A549 (cell line): ENCODE measurements around the gene TRIM45. TPM values are rescaled to one million over a fixed set of nuclear protein-coding genes. Genes with fewer than 3 reads are reported as not detected.
"Not testable (repeated sequence)": the region's sequence is repeated elsewhere in the genome, so short reads cannot be mapped to it uniquely, and the experiment has no call there.

Source experiments
- ATAC-seq, 2 experiments: fragments of 200-7000 bp in 1 of 2; fragments of >200 bp in 1 of 2; cut with Nextera tagmentation in 1 of 2; cut with Tn5 transposase in 1 of 2; 3 replicates each; pipeline versions ENCODE4 v1.8.0 to v1.9.1; 2018 to 2020; ENCODE audit warnings: mild to moderate bottlenecking in 1 of 2, moderate library complexity in 1 of 2
- CTCF ChIA-PET: fragments of 300-600 bp; sonication (Branson Sonifier 250); formaldehyde crosslinking; extraction: SDS; loops from one replicate; lab custom pipeline; 2021; ENCODE audit warnings: antibody characterized with exemption, inconsistent platforms; lab: Yijun Ruan, JAX
- POLR2A ChIA-PET: fragments of 350-600 bp; formaldehyde crosslinking; extraction: SDS; loops from one replicate; lab custom pipeline; 2021; ENCODE audit warnings: antibody characterized with exemption, inconsistent platforms; lab: Yijun Ruan, JAX
- DNase-seq, 2 experiments: peaks; one replicate each; pipeline versions ENCODE4 v3.0.0 to v3.0.0-alpha.2; 2011 to 2016; ENCODE audit warnings: low read depth in 1 of 2, low spot score in 1 of 2
- FAIRE-seq: peaks from 2 replicates; lab custom pipeline; 2011; peaks lifted over from hg19 to GRCh38; lab: Jason Lieb, UNC
- H3K27ac ChIP-seq, 2 experiments: fragments of >200 bp; sonication (Bioruptor Twin); formaldehyde crosslinking; 3 replicates each; pipeline ENCODE4 v1.5.1; 2016 to 2017
- H3K4me1 ChIP-seq: fragments of >200 bp; sonication (Bioruptor Twin); formaldehyde crosslinking; 3 replicates; pipeline ENCODE4 v1.6.1; 2016
- H3K4me2 ChIP-seq: fragments of >200 bp; sonication (Bioruptor Twin); formaldehyde crosslinking; 3 replicates; pipeline ENCODE4 v1.6.1; 2016
- H3K4me3 ChIP-seq: fragments of >200 bp; sonication (Bioruptor Twin); formaldehyde crosslinking; 3 replicates; pipeline ENCODE4 v1.5.1; 2016
- H3K9me3 ChIP-seq: fragments of >200 bp; sonication (Bioruptor Twin); formaldehyde crosslinking; 3 replicates; pipeline ENCODE4 v1.6.1; 2016
- BHLHE40 ChIP-seq: IDR thresholded peaks from 2 replicates; pipeline ENCODE4 v1.6.1; 2012; ENCODE audit warnings: low read depth, low read length, inconsistent platforms
- CBX8 ChIP-seq: fragments of 200-600 bp; sonication (generic); IDR thresholded peaks from 2 replicates; pipeline ENCODE4 v1.6.1; 2016
- CEBPB ChIP-seq, 2 experiments: fragments of >200 bp in 1 of 2; sonication (Bioruptor Twin) in 1 of 2; formaldehyde crosslinking in 1 of 2; IDR thresholded peaks; 2 replicates each; pipeline ENCODE4 v1.6.1; 2012 to 2016
- CHD2 ChIP-seq: fragments of 150-350 bp; IDR thresholded peaks from 2 replicates; pipeline ENCODE4 v1.6.1; 2014; ENCODE audit warnings: low read length; ENCODE audit not compliant: partially characterized antibody
- E2F6 ChIP-seq: IDR thresholded peaks from 2 replicates; pipeline ENCODE4 v1.6.1; 2012; ENCODE audit warnings: low read depth, borderline replicate concordance
- ESRRA ChIP-seq: fragments of 150-350 bp; IDR thresholded peaks from 2 replicates; pipeline ENCODE4 v1.6.1; 2014; ENCODE audit warnings: mild to moderate bottlenecking, low read length, borderline replicate concordance
- HOXB5 ChIP-seq: fragments of 250-450 bp; sonication (Bioruptor Pico); IDR thresholded peaks from 2 replicates; pipeline ENCODE4 v1.5.0; 2020; ENCODE audit warnings: mild to moderate bottlenecking, moderate library complexity
- KDM1A ChIP-seq: fragments of 200-600 bp; sonication (generic); IDR thresholded peaks from 2 replicates; pipeline ENCODE4 v1.6.1; 2016; ENCODE audit warnings: low read depth, mild to moderate bottlenecking
- KDM5A ChIP-seq: fragments of 200-600 bp; sonication (generic); IDR thresholded peaks from 2 replicates; pipeline ENCODE4 v1.6.1; 2016; ENCODE audit warnings: antibody characterized with exemption, mild to moderate bottlenecking
- MAFK ChIP-seq: fragments of 450-650 bp; IDR thresholded peaks from 2 replicates; pipeline ENCODE4 v1.6.1; 2014; ENCODE audit not compliant: partially characterized antibody
- NR3C1 ChIP-seq: fragments of >200 bp; sonication (Bioruptor Twin); formaldehyde crosslinking; IDR thresholded peaks from 3 replicates; pipeline ENCODE4 v1.6.1; 2017
- PHF8 ChIP-seq: fragments of 200-600 bp; sonication (generic); IDR thresholded peaks from 2 replicates; pipeline ENCODE4 v1.6.1; 2016; ENCODE audit warnings: low read depth, mild to moderate bottlenecking, antibody characterized with exemption, moderate library complexity, borderline replicate concordance
- POLR2A ChIP-seq: IDR thresholded peaks from 2 replicates; pipeline ENCODE4 v1.6.1; 2012; ENCODE audit warnings: mild to moderate bottlenecking, low read length
- RARB ChIP-seq: fragments of 250-450 bp; sonication (Bioruptor Pico); IDR thresholded peaks from 2 replicates; pipeline ENCODE4 v1.8.0; 2021; ENCODE audit warnings: mild to moderate bottlenecking, moderate library complexity
- RFX5 ChIP-seq: fragments of 450-650 bp; IDR thresholded peaks from 2 replicates; pipeline ENCODE4 v1.7.1; 2014; ENCODE audit warnings: antibody characterized with exemption, mild to moderate bottlenecking, moderate library complexity
- RNF2 ChIP-seq: fragments of 200-600 bp; sonication (generic); IDR thresholded peaks from 2 replicates; pipeline ENCODE4 v1.6.1; 2016; ENCODE audit warnings: low read depth, mild to moderate bottlenecking, antibody characterized with exemption, moderate library complexity, borderline replicate concordance
- SMC3 ChIP-seq: fragments of >200 bp; sonication (Bioruptor Twin); formaldehyde crosslinking; IDR thresholded peaks from 3 replicates; pipeline ENCODE4 v1.6.1; 2018; ENCODE audit warnings: inconsistent platforms
- TP53 ChIP-seq: fragments of 250-450 bp; sonication (Bioruptor Pico); IDR thresholded peaks from 2 replicates; pipeline ENCODE4 v1.5.0; 2021; ENCODE audit warnings: mild to moderate bottlenecking, moderate library complexity
- ZC3H11A ChIP-seq: fragments of 450-650 bp; IDR thresholded peaks from 2 replicates; pipeline ENCODE4 v1.6.1; 2014; ENCODE audit warnings: antibody characterized with exemption, mild to moderate bottlenecking
- WGBS: methylation state at CpG from one replicate; pipeline ENCODE4 v1.1.6; 2017; ENCODE audit errors: missing lambda C conversion rate; 5-methylcytosine and 5-hydroxymethylcytosine counted together
- polyA plus RNA-seq, 4 experiments: library from polyadenylated mRNA; depleted of rRNA in 3 of 4; stranded (reverse); fragments of >200 nt; fragmentation: RNase III in 1 of 4; extraction: RNeasy Plus Mini Kit Qiagen cat#74134 plus additional on column Dnase treatment in 1 of 4; gene quantifications; 2 replicates in 3 of 4; 3 replicates in 1 of 4; pipeline ENCODE4 v1.2.3, GENCODE V29; 2011 to 2017
- TF ChIP-seq, protein P1 (sequence below): fragments of 250-450 bp; sonication (Bioruptor Pico); IDR thresholded peaks from 2 replicates; pipeline ENCODE4 v1.5.0; 2021; ENCODE audit warnings: mild to moderate bottlenecking, moderate library complexity, borderline replicate concordance
- TF ChIP-seq, protein P2 (sequence below): fragments of >200 bp; sonication (Bioruptor Twin); formaldehyde crosslinking; IDR thresholded peaks from 2 replicates; pipeline ENCODE4 v1.6.1; 2016
- TF ChIP-seq, protein P3 (sequence below): fragments of >200 bp; sonication (Bioruptor Twin); formaldehyde crosslinking; IDR thresholded peaks from 3 replicates; pipeline ENCODE4 v1.6.1; 2016
- TF ChIP-seq, protein P4 (sequence below): fragments of 200-600 bp; sonication (generic); IDR thresholded peaks from 2 replicates; pipeline ENCODE4 v1.6.1; 2016; ENCODE audit warnings: antibody characterized with exemption, mild to moderate bottlenecking, moderate library complexity

Gene TRIM45
- polyA plus RNA-seq, 2 of the 4 experiments (the other 2 are of a cell fraction) = 3.0 to 3.4 TPM

- FAIRE-seq (no peak), DNase-seq (no peak), ATAC-seq (no peak)
- CTCF ChIA-PET = no interaction called here
- POLR2A ChIA-PET = no interaction called here
- Histone ChIP-seq H3K4me3 (no peak overlapping the region), H3K9me3 (no peaks in the 10 kb centered on the region), H3K4me2 (no peak overlapping the region), H3K27ac (no peak overlapping the region), H3K4me1 (no peaks in the 10 kb centered on the region)
- TF ChIP-seq CBX8 (no peak), TP53 (no peak), KDM1A (no peak), MAFK (no peak), KDM5A (no peak), NR3C1 (no peak), CEBPB (IDR thresholded peaks at IDR 0.05) (no peak), ZC3H11A (no peak), E2F6 (no peak)
- TF ChIP-seq, protein P1, sequence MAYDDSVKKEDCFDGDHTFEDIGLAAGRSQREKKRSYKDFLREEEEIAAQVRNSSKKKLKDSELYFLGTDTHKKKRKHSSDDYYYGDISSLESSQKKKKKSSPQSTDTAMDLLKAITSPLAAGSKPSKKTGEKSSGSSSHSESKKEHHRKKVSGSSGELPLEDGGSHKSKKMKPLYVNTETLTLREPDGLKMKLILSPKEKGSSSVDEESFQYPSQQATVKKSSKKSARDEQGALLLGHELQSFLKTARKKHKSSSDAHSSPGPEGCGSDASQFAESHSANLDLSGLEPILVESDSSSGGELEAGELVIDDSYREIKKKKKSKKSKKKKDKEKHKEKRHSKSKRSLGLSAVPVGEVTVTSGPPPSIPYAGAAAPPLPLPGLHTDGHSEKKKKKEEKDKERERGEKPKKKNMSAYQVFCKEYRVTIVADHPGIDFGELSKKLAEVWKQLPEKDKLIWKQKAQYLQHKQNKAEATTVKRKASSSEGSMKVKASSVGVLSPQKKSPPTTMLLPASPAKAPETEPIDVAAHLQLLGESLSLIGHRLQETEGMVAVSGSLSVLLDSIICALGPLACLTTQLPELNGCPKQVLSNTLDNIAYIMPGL (CRISPR knock-in tag) = no peak
Observed at GRCh38 chr1:117105722-117106121, 15.8 kb downstream of the TRIM45 start.

DNA sequence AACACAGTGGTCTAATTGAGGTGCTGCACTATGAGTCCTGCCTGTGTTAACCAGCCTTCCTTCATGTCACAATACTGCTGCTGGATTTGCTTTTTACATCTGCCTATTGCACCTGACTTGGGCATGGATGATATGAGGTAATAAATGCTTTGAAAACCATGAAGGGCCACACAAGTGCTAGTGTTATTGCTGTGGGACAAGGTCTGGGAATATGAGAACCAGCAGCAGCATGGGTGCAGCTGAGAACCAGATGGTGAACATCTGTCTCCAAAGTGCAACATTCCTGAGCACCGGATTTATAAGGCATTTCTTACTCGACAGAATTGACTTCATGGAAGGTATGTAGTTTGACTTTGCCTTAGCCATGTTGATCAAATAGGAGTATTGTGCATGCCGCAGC is 16.6 kb downstream of the TRIM45 start:
- no peaks in the 10 kb centered on the region for H3K4me1 ChIP-seq
- H3K4me2 ChIP-seq = no peak overlapping the region
- no peak for FAIRE-seq
- POLR2A ChIA-PET = no interaction called here
- TF ChIP-seq, protein P2, sequence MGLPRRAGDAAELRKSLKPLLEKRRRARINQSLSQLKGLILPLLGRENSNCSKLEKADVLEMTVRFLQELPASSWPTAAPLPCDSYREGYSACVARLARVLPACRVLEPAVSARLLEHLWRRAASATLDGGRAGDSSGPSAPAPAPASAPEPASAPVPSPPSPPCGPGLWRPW = no peak
- TF ChIP-seq HOXB5 (CRISPR knock-in tag) = no peak
- no peak for TF ChIP-seq ZC3H11A
- TF ChIP-seq CBX8 = no peak
- TF ChIP-seq PHF8 = no peak
- no peak for TF ChIP-seq ESRRA
- TF ChIP-seq CHD2 = no peak
- no peak for TF ChIP-seq POLR2A
- TF ChIP-seq SMC3 = no peak
- TF ChIP-seq, protein P3, sequence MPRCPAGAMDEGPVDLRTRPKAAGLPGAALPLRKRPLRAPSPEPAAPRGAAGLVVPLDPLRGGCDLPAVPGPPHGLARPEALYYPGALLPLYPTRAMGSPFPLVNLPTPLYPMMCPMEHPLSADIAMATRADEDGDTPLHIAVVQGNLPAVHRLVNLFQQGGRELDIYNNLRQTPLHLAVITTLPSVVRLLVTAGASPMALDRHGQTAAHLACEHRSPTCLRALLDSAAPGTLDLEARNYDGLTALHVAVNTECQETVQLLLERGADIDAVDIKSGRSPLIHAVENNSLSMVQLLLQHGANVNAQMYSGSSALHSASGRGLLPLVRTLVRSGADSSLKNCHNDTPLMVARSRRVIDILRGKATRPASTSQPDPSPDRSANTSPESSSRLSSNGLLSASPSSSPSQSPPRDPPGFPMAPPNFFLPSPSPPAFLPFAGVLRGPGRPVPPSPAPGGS = no peak
- no peak for TF ChIP-seq RFX5
- TF ChIP-seq, protein P4, sequence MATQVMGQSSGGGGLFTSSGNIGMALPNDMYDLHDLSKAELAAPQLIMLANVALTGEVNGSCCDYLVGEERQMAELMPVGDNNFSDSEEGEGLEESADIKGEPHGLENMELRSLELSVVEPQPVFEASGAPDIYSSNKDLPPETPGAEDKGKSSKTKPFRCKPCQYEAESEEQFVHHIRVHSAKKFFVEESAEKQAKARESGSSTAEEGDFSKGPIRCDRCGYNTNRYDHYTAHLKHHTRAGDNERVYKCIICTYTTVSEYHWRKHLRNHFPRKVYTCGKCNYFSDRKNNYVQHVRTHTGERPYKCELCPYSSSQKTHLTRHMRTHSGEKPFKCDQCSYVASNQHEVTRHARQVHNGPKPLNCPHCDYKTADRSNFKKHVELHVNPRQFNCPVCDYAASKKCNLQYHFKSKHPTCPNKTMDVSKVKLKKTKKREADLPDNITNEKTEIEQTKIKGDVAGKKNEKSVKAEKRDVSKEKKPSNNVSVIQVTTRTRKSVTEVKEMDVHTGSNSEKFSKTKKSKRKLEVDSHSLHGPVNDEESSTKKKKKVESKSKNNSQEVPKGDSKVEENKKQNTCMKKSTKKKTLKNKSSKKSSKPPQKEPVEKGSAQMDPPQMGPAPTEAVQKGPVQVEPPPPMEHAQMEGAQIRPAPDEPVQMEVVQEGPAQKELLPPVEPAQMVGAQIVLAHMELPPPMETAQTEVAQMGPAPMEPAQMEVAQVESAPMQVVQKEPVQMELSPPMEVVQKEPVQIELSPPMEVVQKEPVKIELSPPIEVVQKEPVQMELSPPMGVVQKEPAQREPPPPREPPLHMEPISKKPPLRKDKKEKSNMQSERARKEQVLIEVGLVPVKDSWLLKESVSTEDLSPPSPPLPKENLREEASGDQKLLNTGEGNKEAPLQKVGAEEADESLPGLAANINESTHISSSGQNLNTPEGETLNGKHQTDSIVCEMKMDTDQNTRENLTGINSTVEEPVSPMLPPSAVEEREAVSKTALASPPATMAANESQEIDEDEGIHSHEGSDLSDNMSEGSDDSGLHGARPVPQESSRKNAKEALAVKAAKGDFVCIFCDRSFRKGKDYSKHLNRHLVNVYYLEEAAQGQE = no peak
- TF ChIP-seq NR3C1 = no peak
- no peak for TF ChIP-seq BHLHE40
- TF ChIP-seq RARB (CRISPR knock-in tag) = no peak
- TF ChIP-seq RNF2 = no peak
- TF ChIP-seq, all 56 proteins: peak for 0
- 83% methylated on average over 3 of the region's 3 CpGs for WGBS
- Histone ChIP-seq H3K4me3 (no peak overlapping the region), H3K9me3 (no peaks in the 10 kb centered on the region), H3K27ac (no peak overlapping the region)
- no peak for DNase-seq
- CTCF ChIA-PET = no interaction called here
- ATAC-seq = no peak

DNA sequence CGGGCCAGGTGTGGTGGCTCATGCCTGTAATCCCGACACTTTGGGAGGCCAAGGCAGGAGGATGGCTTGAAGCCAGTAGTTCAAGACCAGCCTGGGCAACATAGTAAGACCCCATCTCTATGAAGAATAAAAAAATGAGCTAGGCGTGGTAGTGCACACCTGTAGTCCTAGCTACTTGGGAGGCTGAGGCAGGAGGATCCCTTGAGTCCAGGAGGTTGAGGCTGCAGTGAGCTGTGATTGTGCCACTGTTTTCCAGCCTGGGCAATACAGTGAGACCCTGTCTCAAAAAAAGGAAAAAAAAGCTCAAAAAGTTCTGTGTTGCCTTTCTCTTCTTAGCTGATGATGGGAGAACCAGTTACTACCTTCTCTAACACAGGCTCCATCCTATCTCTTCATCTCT is 19.7 kb downstream of the TRIM45 start:
- ATAC-seq, H3K4me2 ChIP-seq, POLR2A ChIA-PET, H3K27ac ChIP-seq, H3K9me3 ChIP-seq, FAIRE-seq, DNase-seq, H3K4me1 ChIP-seq, H3K4me3 ChIP-seq: not testable (repeated sequence)
- WGBS = 94% methylated on average over 3 of the region's 3 CpGs
- CTCF ChIA-PET = interaction anchor here (0.9 kb wide), 1 partner anchor 34 kb away, joined by 5 read pairs; no protein-coding TSS in a partner anchor
